Renal pelvis (tissue), 12 donors: ENCODE measurements around the gene SLC25A12. TPM values are rescaled to one million over a fixed set of nuclear protein-coding genes. Genes with fewer than 3 reads are reported as not detected.
"Not testable (repeated sequence)": the region's sequence is repeated elsewhere in the genome, so short reads cannot be mapped to it uniquely, and the experiment has no call there.

ENCODE experiments used
- DNase-seq: peaks from one replicate; pipeline ENCODE4 v3.0.0-alpha.2; 2013
- long read RNA-seq, 16 experiments: transcript quantifications; one replicate each; lab custom pipeline, GENCODE V29; 2026
- polyA plus RNA-seq, 3 donors: library from polyadenylated mRNA; unstranded; fragments of 120-200 nt; gene quantifications; one replicate each; pipeline ENCODE4 v1.2.1, GENCODE V29; 2013; ENCODE audit not compliant: insufficient read length in 3 of 3

The SLC25A12 gene, protein sequence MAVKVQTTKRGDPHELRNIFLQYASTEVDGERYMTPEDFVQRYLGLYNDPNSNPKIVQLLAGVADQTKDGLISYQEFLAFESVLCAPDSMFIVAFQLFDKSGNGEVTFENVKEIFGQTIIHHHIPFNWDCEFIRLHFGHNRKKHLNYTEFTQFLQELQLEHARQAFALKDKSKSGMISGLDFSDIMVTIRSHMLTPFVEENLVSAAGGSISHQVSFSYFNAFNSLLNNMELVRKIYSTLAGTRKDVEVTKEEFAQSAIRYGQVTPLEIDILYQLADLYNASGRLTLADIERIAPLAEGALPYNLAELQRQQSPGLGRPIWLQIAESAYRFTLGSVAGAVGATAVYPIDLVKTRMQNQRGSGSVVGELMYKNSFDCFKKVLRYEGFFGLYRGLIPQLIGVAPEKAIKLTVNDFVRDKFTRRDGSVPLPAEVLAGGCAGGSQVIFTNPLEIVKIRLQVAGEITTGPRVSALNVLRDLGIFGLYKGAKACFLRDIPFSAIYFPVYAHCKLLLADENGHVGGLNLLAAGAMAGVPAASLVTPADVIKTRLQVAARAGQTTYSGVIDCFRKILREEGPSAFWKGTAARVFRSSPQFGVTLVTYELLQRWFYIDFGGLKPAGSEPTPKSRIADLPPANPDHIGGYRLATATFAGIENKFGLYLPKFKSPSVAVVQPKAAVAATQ
- polyA plus RNA-seq, result 10 to 100 TPM; 23.4 to 35.9 (median 29.8) TPM
- long read RNA-seq, donor 1, partial matches to known transcripts, result 15 of 17 reads
- long read RNA-seq, donor 1, other reads (novel, unspliced or antisense), result 0 of 17 reads
- long read RNA-seq, donor 2, partial matches to known transcripts, result 0 of 3 reads
- long read RNA-seq, donor 2, other reads (novel, unspliced or antisense), result 0 of 3 reads
- long read RNA-seq, donor 3, partial matches to known transcripts, result 0 of 3 reads
- long read RNA-seq, donor 3, other reads (novel, unspliced or antisense), result 0 of 3 reads
- long read RNA-seq, donor 4, partial matches to known transcripts, result 0 of 3 reads
- long read RNA-seq, donor 4, other reads (novel, unspliced or antisense), result 0 of 3 reads
- long read RNA-seq, donor 5, partial matches to known transcripts, result 0 of 1 reads
- long read RNA-seq, donor 5, other reads (novel, unspliced or antisense), result 0 of 1 reads
- long read RNA-seq, donor 6, partial matches to known transcripts, result 0 of 3 reads
- long read RNA-seq, donor 6, other reads (novel, unspliced or antisense), result 0 of 3 reads
- long read RNA-seq, donor 7, partial matches to known transcripts, result 8 of 9 reads
- long read RNA-seq, donor 7, other reads (novel, unspliced or antisense), result 0 of 9 reads
- long read RNA-seq, donor 8, partial matches to known transcripts, result 0 of 1 reads
- long read RNA-seq, donor 8, other reads (novel, unspliced or antisense), result 0 of 1 reads
- long read RNA-seq, donor 9, transcript SLC25A12-202 (18 exons, 2,979 nt), result major isoform, 6 of 16 reads
- long read RNA-seq, donor 9, partial matches to known transcripts, result 10 of 16 reads
- long read RNA-seq, donor 9, other reads (novel, unspliced or antisense), result 0 of 16 reads
- long read RNA-seq, donor 10, partial matches to known transcripts, result 59 of 86 reads
- long read RNA-seq, donor 10, other reads (novel, unspliced or antisense), result 24 of 86 reads
- long read RNA-seq, donor 11, partial matches to known transcripts, result 79 of 98 reads
- long read RNA-seq, donor 11, other reads (novel, unspliced or antisense), result 17 of 98 reads
- long read RNA-seq, donor 12, partial matches to known transcripts, result 0 of 5 reads
- long read RNA-seq, donor 12, other reads (novel, unspliced or antisense), result 0 of 5 reads
- long read RNA-seq, donor 13, partial matches to known transcripts, result 45 of 56 reads
- long read RNA-seq, donor 13, other reads (novel, unspliced or antisense), result 8 of 56 reads
- long read RNA-seq, donor 14, result 0 reads
- long read RNA-seq, donor 15, partial matches to known transcripts, result 212 of 215 reads
- long read RNA-seq, donor 15, other reads (novel, unspliced or antisense), result 0 of 215 reads
- long read RNA-seq, donor 16, partial matches to known transcripts, result 0 of 4 reads
- long read RNA-seq, donor 16, other reads (novel, unspliced or antisense), result 0 of 4 reads

DNA sequence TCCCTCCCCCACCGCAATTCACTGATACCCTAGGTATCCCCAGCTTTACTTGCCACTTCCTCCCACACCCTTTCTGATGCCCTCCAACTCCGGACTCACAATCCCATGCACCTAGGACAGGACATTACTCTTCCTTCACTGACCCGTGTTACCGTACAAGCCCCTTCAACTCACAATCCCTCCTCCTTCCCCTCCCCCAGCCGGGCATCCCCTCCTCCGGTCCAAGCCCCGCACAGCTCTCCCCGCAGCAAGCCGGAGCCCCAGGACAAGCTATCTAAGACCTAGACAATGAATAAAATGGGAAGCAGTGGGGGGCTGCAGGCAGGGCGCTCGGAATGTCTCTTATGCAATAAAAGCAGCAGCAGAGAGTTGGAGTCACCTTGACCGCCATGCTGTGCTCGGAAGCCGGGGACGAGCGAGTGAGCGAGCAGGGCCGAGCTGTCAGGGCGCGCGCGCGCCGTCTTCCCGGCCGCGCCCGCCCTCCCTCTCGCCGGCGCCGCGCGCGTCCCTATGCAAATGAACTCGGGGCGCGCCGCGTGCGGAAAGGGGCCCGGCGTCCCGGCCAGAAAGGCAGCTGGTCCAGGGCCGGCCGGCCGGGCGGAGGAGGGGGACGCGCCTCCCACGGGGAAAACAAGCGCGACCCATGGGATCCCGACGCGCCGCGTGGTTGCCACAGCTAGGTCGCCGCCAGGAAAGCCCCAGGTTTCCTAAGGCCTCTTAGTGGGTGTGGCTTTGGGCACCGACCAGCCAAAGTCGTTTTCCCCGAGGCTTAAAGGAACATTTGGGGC lies at the start of gene SLC25A12:
SLC25A12 (minus strand) TSS at position 421 of the 788 bp plus-strand sequence; CDS start at position 391, 30 bp downstream.
- peak; percentile 89 for DNase-seq

DNA sequence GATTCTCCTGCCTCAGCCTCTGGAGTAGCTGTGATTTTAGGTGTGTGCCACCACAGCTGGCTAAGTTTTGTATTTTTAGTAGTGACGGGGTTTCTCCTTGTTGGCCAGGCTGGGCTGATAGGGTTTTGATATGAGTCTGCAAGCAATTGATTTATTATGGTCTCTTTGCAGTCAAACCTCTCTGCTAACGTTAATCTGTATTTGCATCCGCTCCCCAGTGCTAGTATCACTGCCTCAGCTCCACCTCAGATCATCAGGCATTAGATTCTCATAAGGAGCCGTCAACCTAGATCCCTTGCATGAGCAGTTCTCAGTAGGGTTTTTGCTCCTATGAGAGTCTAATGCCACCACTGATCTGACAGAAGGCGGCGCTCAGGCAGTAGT lies 47.3 kb upstream of the SLC25A12 start:
- DNase-seq, result no peak

DNA sequence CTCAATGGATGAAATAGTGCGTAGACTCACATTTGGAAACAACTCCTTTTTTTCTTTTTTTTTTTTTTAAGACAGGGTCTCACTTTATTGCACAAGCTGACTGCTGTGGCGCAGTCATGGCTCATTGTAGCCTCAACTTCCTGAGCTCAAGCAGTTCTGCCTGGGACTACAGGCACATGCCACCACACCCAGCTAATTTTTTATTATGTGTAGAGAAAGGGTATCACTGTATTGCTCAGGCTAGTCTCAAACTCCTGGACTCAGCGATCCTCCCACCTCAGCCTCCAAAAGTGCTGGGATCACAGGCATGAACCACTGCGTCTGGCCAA lies 45.7 kb upstream of the SLC25A12 start:
- DNase-seq, result no peak

DNA sequence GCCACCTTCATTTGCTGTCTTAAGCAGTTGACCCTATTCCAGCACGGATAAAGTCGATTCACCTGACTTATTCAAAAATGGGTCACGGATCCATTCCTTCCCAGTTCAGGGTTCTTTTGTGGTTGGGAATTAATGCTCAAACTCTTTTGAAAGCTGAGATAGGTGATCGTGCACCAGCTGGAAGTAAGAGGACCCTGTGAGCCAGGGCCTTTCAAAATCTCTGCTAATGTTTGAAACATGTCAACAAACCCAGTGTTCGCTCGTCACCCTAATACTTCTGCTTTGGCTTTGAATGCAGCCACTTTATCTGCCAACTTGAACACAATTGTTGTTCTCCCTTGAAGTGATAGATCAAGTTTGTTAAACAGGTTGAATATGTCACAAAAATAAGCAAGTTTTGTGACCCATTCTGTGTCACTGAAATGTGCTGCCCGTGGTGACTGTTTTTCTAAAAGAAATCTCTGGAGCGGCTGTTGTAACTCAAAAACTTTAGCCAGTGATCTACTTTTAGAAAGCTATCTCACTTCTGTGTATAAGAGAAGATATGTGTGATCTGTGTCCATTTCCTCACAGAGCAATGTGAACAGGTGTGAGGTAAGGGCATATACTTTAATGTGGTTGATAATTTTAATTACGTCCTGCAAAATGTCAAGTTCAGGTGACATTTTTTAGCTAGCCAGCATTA lies 45.2 kb upstream of the SLC25A12 start:
- DNase-seq, result no peak

DNA sequence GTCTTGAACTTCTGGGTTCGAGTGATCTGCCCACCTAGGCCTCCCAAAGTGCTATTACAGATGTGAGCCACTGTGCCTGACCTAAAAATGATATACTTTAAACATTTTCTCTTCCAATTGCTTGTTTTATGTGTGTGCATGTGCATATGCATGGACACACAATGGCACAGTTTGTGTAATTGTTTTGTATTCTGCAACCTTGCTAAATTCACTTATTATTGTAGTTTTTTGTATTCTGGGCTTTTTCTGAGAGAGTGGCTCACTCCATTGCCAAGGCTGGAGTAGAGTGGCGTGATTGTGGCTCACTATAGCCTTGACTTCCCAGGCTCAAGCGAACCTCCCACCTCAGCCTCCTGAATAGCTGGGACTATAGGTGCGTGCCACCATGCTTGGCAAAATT lies 36.3 kb upstream of the SLC25A12 start:
- DNase-seq, result no peak

DNA sequence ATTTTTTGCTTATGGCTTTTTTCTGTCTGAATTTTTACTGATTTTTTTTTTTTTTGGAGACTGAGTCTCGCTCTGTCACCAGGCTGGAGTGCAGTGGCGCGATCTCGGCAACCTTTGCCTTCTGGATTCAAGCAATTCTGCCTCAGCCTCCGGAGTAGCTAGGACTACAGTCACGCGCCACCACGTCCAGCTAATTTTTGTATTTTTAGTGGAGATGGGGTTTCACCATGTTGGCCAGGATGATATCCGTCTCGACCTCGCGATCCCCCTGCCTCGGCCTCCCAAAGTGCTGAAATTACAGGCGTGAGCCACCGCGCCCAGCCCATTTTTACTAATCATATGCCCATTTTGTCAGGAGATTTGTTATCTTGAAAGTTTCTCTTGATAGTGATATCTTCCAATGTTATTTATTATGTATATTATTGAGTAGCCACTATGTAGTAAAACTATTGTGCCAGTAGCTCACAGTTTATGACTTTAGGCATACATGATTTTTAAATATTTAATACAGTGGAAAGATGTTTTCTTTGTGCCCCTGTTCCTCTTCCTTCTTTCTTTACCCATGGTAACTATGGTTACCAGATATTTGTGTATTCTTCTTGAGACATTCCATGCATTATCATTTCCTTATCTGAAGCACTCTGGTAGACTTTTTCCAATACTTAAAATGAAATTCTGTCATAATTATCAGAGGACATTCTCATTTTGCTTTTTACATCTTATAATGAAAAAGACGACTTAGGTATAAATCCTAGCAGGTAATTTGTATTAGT lies 30.3 kb upstream of the SLC25A12 start:
- DNase-seq, result no peak

DNA sequence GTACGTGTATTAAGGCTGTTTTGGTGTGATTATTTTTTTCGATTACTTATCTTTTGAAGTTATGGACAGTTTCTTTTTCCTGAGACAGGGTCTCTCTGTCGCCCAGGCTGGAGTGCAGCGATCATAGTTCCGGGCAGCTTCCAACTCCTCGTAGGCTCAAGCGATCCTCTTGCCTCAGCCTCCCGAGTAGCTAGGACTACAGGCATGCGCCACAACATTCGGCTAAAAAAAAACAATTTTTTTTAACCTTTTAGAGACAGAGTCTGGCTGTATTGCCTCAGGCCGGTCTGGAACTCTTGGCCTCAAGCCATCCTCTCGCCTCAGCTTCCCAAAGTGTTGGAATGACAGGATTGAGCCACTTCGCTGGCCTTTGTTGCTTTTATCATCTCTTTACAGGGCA lies 29.2 kb upstream of the SLC25A12 start:
- no peak for DNase-seq

DNA sequence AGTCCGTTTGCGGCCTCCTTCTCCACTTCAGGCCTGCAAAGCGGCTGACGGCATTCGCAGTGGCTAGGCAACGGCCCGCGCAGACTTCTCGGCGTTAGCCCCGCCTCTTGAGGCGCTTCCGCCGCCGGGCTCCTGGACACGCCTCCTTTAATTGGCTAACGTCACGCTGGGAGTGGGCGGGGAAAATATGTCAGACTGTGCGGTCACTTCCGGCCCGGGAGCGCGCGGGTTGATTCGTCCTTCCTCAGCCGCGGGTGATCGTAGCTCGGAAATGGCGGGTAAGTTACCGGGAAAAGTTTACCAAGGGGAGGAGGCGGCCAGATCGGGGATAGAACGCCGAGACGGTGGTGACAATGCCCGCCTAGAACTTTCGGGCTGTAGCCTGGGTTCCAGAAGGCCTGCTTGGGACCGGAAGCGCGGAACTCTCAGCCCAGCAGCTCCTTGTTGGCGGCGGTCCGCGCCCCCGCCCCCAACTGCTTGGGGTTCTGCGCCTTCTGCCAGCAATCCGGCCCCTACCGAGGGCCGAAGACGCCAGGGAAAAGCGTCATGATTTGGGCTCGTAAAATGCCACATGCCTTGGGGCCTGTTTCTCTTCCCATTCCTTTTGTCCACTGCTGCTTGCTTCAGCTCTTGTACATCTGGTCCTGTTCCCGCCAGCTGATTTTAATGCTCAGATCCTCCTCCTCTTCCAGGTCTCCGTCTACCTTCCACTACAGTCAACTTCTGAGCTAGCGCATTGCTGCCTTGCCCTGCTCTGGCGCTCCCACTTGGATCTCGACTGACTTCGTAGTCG lies 28.4 kb upstream of the SLC25A12 start, which contains the start of gene HAT1:
HAT1 (plus strand) TSS at position 232 of the 793 bp plus-strand sequence; CDS start at position 272, 40 bp downstream.
- peak; percentile 98 for DNase-seq

DNA sequence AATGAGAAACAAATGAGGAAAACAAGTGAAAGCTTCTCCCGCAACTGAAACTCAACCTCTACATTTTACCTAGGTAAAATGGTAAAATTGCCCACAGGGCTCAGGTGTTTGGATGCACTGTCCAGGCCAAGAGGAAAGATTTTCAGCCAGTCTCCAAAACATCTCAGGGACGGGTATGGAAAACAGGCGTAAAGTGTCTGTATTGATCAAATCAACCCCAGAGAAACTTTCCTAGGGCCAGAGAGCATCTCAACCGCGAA lies 27.9 kb upstream of the SLC25A12 start:
- DNase-seq, result no peak

DNA sequence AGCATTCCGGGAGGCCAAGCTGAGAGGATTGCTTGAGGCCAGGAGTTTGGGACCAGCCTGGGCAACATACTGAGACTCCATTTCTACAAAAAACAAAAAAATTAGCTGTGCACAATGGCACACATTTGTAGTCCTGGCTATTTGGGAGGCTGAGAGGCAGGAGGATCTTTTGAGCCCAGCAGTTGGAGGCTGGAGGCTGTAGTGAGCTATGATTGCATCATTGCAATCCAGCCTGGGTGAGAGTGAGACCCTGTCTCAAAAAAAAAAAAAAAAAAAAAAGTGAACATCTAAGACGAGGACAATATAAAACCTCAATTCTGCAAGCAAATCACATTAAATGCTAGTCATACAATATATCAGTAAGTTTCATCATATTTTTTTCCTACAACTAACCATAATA lies 25.4 kb upstream of the SLC25A12 start:
- DNase-seq, result no peak

DNA sequence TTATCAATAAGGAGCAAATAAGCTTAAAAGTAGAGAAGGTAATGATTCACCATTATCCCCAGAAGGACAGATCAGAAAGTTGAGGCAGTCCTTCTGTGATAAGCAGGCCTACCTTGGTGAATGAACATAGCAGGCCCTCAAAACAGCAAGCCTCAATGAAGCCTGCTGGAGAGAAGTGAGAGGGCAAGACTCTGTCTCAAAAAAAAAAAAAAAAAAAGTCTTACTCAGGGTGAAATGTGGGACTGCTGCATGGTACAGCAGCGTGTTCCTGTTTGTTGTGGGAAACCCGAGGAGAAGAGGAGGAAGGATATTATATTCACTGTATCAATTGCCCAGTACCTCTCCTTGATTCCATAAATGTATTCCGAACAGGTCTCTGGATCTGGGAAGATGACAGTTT lies 19.5 kb upstream of the SLC25A12 start:
- no peak for DNase-seq

DNA sequence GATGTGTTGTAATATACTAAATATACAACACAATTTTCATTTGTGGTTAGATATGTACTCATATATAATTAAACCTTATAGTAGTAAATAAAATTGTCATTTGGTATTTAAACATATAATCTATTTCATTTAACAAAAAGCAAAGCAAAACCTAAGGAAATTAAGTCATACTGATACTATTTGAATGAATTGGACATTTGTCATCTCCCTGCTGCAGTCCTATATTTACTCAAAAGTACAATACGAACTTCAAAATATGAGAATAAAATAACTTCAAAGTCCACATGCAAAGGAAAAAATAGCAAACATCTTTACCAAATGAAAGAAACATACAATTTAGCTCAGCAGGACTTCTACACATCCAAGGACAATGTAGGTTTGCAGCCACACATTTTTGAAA lies 16.4 kb upstream of the SLC25A12 start:
- no peak for DNase-seq

DNA sequence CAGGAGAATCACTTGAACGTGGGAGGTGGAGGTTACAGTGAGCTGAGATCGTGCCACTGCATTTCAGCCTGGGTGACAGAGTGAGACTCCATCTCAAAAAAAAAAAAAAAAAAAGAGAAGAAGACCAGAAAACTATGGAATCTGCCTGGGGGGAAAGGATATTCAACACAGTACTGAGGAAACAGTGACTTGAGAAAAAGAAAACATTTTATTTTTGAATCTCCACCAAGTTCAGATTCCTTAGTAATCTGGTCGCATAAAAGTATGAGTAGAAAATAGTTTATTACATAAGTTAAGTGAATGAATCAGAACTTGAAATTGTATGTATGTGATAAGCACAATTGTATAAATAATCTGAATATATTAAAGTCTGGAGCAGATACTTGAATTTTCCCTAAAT lies 15.2 kb upstream of the SLC25A12 start:
- DNase-seq, result no peak

DNA sequence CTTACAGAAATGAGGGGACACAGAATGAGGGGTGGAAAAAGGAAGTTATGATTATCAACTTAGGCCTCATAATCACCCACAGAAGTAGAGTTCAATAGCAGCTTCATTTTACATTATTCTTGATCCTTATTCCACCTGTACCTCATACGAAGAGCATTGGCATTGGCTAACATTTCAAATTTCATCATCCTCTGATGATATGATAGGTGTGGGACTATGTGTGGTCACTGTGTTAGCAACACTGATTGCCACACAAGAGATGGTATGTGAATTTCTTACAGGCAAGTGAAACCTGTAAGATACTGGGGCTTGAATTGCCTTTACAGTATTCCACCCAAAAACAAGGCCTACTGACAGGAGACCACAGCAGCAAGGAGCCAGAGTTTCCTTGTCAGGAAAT lies 14.2 kb upstream of the SLC25A12 start:
- no peak for DNase-seq

DNA sequence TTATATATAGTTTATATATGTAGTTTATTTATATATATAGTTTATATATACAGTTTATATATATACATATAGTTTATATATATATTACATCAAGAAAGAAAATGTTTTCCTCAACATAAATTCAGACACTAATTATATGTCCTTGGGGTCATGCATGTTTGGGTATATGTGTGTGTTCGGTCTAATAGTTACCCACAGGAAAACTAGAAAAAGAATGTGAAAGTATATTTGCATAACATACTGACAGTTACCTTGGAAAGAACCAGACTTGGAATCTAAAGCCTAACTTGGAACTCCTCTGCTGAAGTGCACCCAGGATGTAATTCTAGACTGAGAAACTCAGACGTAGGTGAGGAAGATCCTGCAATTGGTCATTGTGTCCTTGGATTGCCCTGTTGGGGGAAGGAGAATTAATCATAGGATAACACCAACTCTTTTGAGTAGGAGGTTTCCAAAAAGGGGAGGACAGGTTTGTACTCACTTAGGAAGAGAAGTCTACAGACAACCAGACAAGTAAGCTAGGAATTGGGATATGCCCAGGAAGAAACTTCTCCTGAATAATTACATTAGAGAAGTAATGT lies 8.9 kb upstream of the SLC25A12 start:
- DNase-seq, result no peak

DNA sequence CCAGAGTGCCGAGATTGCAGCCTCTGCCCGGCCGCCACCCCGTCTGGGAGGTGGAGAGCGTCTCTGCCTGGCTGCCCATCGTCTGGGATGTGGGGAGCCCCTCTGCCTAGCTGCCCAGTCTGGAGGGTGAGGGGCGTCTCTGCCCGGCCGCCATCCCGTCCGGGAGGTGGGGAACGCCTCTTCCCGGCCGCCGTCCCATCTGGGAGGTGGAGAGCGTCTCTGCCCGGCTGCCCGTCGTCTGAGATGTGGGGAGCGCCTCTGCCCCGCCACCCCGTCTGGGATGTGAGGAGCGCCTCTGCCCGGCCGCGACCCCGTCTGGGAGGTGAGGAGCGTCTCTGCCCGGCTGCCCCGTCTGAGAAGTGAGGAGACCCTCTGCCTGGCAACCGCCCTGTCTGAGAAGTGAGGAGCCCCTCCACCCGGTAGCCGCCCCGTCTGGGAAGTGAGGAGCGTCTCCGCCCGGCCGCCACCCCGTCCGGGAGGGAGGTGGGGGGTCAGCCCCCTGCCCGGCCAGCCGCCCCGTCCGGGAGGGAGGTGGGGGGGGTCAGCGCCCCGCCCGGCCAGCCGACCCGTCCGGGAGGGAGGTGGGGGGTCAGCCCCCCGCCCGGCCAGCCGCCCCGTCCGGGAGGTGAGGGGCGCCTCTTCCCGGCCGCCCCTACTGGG lies 5.7 kb upstream of the SLC25A12 start:
- not testable (repeated sequence) for DNase-seq

DNA sequence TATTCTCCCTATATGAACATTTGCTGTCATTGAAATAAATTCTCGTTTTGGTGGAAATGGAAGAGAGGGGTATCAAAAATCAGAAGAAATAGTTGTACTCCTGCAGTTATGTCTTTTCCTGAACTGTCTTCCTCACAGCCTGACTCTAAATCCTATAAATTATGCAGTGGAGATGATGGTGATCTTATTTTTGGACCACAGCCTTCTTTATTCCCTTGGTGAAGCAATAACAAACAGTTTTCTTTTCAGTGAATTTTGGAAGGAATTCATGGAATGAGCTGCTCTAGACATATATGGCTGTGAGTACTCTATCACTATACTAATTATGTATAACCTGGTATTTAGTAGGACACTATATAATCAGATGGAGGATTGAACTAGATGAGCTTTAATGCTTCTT lies 1.7 kb upstream of the SLC25A12 start:
- DNase-seq, result peak; percentile 1
